CD4-positive, alpha-beta T cell treated with Interleukin-17A for 4 hours (primary cell): Measurements from ENCODE around the gene YPEL1.

Experiments
- DNase-seq: peaks from one replicate; pipeline ENCODE4 v3.0.0-alpha.2; 2020; ENCODE audit warnings: mixed read lengths

YPEL1 gene

GRCh38 chr22:21652010-21652546, 83.5 kb downstream of the YPEL1 start:
- peak; percentile 86 for DNase-seq

DNA sequence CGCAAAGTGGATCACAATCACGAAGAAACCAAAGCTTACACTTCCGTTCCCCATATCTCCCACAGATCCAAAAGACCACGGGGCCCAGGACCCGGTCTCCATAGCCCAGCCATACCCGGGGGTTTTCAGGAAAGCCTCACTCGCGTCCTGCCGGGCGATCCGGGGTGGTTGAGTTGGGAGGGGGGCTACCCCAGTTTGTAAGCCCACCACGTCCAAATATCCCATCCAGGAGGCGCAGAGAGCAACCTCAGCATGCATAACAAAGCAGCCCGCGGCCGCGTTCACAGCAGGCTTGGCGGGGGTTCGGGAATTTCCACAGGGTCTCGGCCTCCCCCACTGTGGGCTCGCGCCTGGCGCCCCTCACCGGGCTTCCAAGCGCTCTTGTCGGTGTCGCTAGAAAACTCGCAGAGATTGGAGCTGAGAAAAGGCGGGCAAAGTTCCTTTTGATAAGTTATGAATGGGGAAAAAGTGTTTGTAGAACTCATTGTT, 84.0 kb downstream of the YPEL1 start:
- DNase-seq = no peak

DNA sequence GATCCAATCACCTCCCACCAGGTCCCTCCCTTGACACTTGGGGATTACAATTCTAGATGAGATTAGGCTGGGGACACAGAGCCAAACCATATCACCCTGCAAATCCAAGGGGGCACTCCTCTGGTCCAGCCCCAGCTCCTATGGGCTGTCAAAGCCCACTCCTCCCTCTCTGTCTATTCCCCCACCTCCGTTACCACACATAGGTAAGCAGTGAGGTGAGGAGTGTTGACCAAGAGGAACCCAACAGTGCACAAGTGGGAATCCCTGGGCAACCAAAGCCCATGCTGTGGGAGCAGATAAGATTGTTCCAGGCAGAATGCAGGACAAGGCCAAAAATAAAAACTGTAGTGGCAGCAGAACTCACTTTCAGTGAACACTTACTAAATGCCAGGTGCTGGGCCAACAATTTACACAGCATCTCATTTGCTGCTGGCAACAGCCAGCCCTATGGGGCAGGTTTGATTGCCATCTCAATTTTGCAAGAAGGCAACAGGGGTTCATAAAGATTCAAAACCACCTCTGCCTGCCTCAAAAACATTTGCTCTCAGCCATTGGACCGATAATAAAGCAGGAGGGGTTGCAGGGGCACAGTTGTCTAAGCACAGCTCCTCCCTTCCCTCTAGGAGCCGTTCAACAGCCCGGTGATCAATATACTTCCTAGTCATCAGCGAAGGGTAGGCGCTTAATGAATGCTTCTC, 84.6 kb downstream of the YPEL1 start:
- no peak for DNase-seq

DNA sequence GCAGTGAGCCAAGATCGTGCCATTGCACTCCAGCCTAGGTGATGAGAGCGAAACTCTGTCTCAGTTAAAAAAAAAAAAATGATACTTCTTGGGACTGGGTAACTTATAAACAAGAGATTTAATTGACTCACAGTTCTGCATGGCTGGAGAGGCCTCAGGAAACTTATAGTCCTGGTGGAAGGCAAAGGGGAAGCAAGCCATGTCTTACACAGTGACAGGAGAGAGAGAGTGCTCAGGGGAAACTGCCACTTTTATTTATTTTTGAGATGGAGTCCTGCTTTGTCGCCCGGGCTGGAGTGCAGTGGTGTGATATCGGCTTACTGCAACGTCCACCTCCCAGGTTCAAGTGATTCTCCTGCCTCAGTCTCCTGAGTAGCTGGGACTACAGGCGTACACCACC, 85.3 kb downstream of the YPEL1 start:
- DNase-seq = no peak
